ENCODE measurements around the gene SMPDL3A. TPM values are rescaled to one million over a fixed set of nuclear protein-coding genes. Genes with fewer than 3 reads are reported as not detected.

SMPDL3A gene
- total RNA-seq, 1 experiment from 2014 or later = 2.4 TPM

DNA sequence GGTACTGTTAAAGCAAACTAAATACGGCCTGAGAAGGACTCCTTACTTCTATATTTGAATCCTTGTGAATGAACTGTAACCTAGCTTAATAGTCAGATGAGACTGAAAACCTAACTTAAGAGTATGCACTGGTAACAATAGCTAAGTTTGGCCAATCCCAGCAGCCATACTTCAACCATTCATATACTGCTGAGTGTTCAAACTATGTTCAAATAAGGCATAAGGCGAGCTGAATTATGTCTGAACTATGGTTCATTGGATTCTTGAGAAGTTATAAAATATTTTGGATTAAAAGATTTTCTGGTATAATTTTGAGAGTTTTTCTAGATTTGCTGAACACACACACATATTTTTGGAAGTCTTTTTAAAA is 2.2 kb downstream of the SMPDL3A start:
- peak overlapping the region; percentile 90; the same call in 1 of the 2 replicates for H2AFZ ChIP-seq
- no peak for DNase-seq
- intact Hi-C loops (cut with micrococcal nuclease; ENCODE audit: unreplicated experiment) = loop anchor here (5.0 kb wide), 1 partner anchor 46 kb away; no protein-coding TSS in a partner anchor
- peaks cover 14% of the 10 kb centered on the region for H3F3A ChIP-seq (ENCODE audit: insufficient read depth, low read depth)
- ChIA-PET CTCF (no interaction called here), POLR2A (ENCODE audit: unreplicated experiment) (no interaction called here)
- H3K9me3 ChIP-seq (ENCODE audit: insufficient read depth, low read depth) = no peaks in the 10 kb centered on the region
- H3K27ac ChIP-seq = no peak overlapping the region
- H3K79me2 ChIP-seq (ENCODE audit: low read depth) = no peaks in the 10 kb centered on the region
- peak overlapping the region; percentile 81 for H3K4me2 ChIP-seq
- no peaks in the 10 kb centered on the region for H3K9me2 ChIP-seq (ENCODE audit: insufficient read depth)
- H3K4me1 ChIP-seq (replicated peaks; ENCODE audit: insufficient read depth) = peaks cover 22% of the 10 kb centered on the region
- H3K4me3 ChIP-seq = no peak overlapping the region
- no peaks in the 10 kb centered on the region for H3K27me3 ChIP-seq (ENCODE audit: insufficient read depth, low read depth)
- no TSS peak for BruUV-seq (replicated peaks)
- H4K20me1 ChIP-seq (ENCODE audit: insufficient read depth) = no peaks in the 10 kb centered on the region
- TF ChIP-seq EZH2 (IDR thresholded peaks at IDR 0.05; ENCODE audit: low read depth) = no peak
- no peaks in the 10 kb centered on the region for H3K36me3 ChIP-seq (ENCODE audit: low read depth)

DNA sequence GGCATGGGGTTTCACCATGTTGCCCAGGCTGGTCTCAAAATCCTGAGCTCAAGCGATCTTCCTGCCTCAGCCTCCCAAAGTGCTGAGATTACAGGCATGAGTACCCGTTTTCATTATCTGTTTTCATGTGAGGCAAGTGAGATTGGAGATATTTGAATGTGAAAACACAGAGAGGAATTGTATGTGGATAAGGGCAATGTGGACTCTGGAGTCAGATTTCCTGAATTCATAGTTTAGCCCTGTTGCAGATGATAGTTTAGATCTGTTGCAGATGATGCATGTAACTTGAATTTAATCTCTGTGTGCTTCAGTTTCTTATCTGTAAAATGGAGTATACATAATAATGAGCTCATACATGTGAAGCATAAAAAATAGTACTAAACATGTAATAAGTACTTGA is 3.7 kb downstream of the SMPDL3A start:
- intact Hi-C loops (cut with micrococcal nuclease; ENCODE audit: unreplicated experiment) = loop anchor here (5.0 kb wide), 1 partner anchor 45 kb away; no protein-coding TSS in a partner anchor
- DNase-seq = no peak
- TF ChIP-seq, protein P1, sequence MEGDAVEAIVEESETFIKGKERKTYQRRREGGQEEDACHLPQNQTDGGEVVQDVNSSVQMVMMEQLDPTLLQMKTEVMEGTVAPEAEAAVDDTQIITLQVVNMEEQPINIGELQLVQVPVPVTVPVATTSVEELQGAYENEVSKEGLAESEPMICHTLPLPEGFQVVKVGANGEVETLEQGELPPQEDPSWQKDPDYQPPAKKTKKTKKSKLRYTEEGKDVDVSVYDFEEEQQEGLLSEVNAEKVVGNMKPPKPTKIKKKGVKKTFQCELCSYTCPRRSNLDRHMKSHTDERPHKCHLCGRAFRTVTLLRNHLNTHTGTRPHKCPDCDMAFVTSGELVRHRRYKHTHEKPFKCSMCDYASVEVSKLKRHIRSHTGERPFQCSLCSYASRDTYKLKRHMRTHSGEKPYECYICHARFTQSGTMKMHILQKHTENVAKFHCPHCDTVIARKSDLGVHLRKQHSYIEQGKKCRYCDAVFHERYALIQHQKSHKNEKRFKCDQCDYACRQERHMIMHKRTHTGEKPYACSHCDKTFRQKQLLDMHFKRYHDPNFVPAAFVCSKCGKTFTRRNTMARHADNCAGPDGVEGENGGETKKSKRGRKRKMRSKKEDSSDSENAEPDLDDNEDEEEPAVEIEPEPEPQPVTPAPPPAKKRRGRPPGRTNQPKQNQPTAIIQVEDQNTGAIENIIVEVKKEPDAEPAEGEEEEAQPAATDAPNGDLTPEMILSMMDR (conservative IDR thresholded peaks at IDR 0.05) = no peak
- TF ChIP-seq EZH2 (IDR thresholded peaks at IDR 0.05; ENCODE audit: low read depth) = no peak
- Histone ChIP-seq H3K27me3 (ENCODE audit: insufficient read depth, low read depth) (no peaks in the 10 kb centered on the region), H4K20me1 (ENCODE audit: insufficient read depth) (no peaks in the 10 kb centered on the region), H3K36me3 (ENCODE audit: low read depth) (no peaks in the 10 kb centered on the region), H3K4me2 (no peak overlapping the region), H3K79me2 (ENCODE audit: low read depth) (no peaks in the 10 kb centered on the region), H3K4me1 (replicated peaks; ENCODE audit: insufficient read depth) (peaks cover 22% of the 10 kb centered on the region), H3K27ac (no peak overlapping the region), H2AFZ (no peak overlapping the region), H3F3A (ENCODE audit: insufficient read depth, low read depth) (peaks cover 14% of the 10 kb centered on the region), H3K4me3 (no peak overlapping the region), H3K9me3 (ENCODE audit: insufficient read depth, low read depth) (no peaks in the 10 kb centered on the region), H3K9me2 (ENCODE audit: insufficient read depth) (no peaks in the 10 kb centered on the region)
- ChIA-PET POLR2A (ENCODE audit: unreplicated experiment) (no interaction called here), CTCF (no interaction called here)
- no TSS peak for BruUV-seq (replicated peaks)

DNA sequence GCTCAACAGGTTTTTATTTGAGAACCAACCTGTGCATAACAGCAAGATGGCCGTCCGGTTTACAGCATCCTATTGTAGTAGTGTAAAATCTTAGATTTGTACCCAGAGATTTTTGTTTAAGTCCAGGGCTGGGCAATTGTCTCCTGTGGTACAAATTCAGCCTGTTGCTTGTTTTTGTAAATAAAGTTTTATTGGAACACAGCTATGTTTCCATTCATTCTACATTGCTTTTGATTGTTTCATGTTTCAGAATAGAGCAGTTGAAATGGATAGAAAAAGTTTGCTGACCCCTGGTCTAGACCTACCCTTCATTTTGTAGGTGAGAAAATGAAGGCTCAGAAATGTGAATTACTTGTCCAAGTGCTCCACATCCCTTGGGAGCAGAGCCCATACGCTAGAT is 8.5 kb downstream of the SMPDL3A start:
- CTCF ChIA-PET = no interaction called here
- H3K9me2 ChIP-seq (ENCODE audit: insufficient read depth) = no peaks in the 10 kb centered on the region
- H3K4me3 ChIP-seq = no peak overlapping the region
- intact Hi-C loops (cut with micrococcal nuclease; ENCODE audit: unreplicated experiment) = no loop called here
- H3K4me2 ChIP-seq = no peak overlapping the region
- DNase-seq = no peak
- no peaks in the 10 kb centered on the region for H3K9me3 ChIP-seq (ENCODE audit: insufficient read depth, low read depth)
- H3K27ac ChIP-seq = no peak overlapping the region
- POLR2A ChIA-PET (ENCODE audit: unreplicated experiment) = no interaction called here
- H3K79me2 ChIP-seq (ENCODE audit: low read depth) = no peaks in the 10 kb centered on the region
- H3K4me1 ChIP-seq (replicated peaks; ENCODE audit: insufficient read depth) = peaks cover 25% of the 10 kb centered on the region
- no peak for TF ChIP-seq EZH2 (IDR thresholded peaks at IDR 0.05; ENCODE audit: low read depth)
- TF ChIP-seq, protein P1 (conservative IDR thresholded peaks at IDR 0.05) = no peak
- H3K36me3 ChIP-seq (ENCODE audit: low read depth) = no peaks in the 10 kb centered on the region
- no TSS peak for BruUV-seq (replicated peaks)
- H3F3A ChIP-seq (ENCODE audit: insufficient read depth, low read depth) = 0 out of 2 replicates have a peak, but pooled peaks cover 12% of the 10 kb centered on the region
- no peaks in the 10 kb centered on the region for H3K27me3 ChIP-seq (ENCODE audit: insufficient read depth, low read depth)
- no peaks in the 10 kb centered on the region for H4K20me1 ChIP-seq (ENCODE audit: insufficient read depth)
- 0 out of 2 replicates have a peak overlapping the region, but pooled peaks have one; percentile 6 for H2AFZ ChIP-seq

DNA sequence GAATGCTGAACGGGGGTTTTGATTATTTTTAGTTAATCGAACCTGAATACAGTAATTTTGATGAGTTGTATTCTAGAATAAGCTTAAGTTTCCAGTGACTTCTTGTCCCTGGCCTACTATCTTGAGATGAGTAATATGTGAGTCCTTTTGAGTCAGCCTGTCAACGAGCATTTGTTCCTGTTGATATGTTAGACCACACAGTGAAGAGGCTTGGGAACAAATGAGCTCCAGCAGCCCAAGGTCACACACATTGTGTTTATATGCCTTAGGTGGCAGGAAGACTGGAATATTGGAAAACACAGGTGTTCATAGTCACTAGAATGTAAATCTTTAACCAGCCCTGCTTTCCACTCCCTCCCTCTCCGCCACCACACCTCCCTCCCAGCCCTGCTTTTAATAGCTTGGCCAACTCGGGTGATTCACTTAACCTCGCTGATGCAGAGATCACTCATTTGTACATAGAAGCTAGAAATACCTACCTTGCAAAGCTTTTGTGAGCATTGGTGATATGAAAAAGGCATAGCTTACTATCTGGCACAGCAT is 9.1 kb downstream of the SMPDL3A start:
- Histone ChIP-seq H3K27ac (no peak overlapping the region), H3K4me1 (replicated peaks; ENCODE audit: insufficient read depth) (peaks cover 27% of the 10 kb centered on the region), H3K4me3 (no peak overlapping the region), H3F3A (ENCODE audit: insufficient read depth, low read depth) (peaks cover 14% of the 10 kb centered on the region; the same call in 1 of the 2 replicates), H3K36me3 (ENCODE audit: low read depth) (no peaks in the 10 kb centered on the region), H3K79me2 (ENCODE audit: low read depth) (no peaks in the 10 kb centered on the region), H2AFZ (0 out of 2 replicates have a peak overlapping the region, but pooled peaks have one; percentile 6), H3K4me2 (0 out of 2 replicates have a peak overlapping the region, but pooled peaks have one; percentile 2), H3K27me3 (ENCODE audit: insufficient read depth, low read depth) (no peaks in the 10 kb centered on the region), H3K9me3 (ENCODE audit: insufficient read depth, low read depth) (no peaks in the 10 kb centered on the region), H4K20me1 (ENCODE audit: insufficient read depth) (no peaks in the 10 kb centered on the region), H3K9me2 (ENCODE audit: insufficient read depth) (no peaks in the 10 kb centered on the region)
- intact Hi-C loops (cut with micrococcal nuclease; ENCODE audit: unreplicated experiment) = no loop called here
- TF ChIP-seq, protein P1 (conservative IDR thresholded peaks at IDR 0.05) = no peak
- TF ChIP-seq EZH2 (IDR thresholded peaks at IDR 0.05; ENCODE audit: low read depth) = no peak
- BruUV-seq (replicated peaks) = no TSS peak
- CTCF ChIA-PET = no interaction called here
- peak in 1 of 2 experiments; percentile 47 for DNase-seq
- POLR2A ChIA-PET (ENCODE audit: unreplicated experiment) = no interaction called here

Data from PC-9 (cell line).